OCI-LY7 (cell line): ENCODE measurements around the gene DYNLRB1.

Source experiments
- EZH2phosphoT487 ChIP-seq: fragments of 200-600 bp; sonication (generic); IDR thresholded peaks from 2 replicates; pipeline ENCODE4 v1.6.1; 2018; ENCODE audit warnings: low read depth, borderline replicate concordance, mild to moderate bottlenecking, mixed run types, antibody characterized with exemption, low read length, moderate library complexity, mixed read lengths
- TF ChIP-seq, protein P1 (sequence below): fragments of 200-600 bp; sonication (generic); conservative IDR thresholded peaks from 2 replicates; pipeline ENCODE4 v1.5.1; 2014; ENCODE audit warnings: mild to moderate bottlenecking, antibody characterized with exemption, low read length, moderate library complexity, mixed read lengths

DNA sequence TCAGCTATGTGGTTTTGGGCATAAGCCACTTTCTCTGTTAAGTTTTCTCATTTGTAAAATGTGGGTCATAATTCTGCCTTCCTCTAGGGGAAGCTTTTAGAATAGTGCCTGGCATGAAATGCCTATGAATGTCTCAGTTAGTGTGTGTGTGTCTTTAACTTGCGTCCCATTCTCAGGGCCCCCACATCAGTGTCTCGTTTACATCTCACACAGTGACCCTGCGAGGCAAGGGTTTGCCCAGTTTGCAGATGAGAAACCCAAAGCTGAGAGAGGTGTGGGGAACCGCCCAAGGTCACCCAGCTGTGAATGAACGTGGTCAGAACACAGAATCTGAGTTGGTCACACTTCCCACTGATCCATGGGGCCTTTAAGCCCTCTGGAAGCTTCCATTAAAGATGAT lies 14.1 kb downstream of the DYNLRB1 start:
- TF ChIP-seq, protein P1, sequence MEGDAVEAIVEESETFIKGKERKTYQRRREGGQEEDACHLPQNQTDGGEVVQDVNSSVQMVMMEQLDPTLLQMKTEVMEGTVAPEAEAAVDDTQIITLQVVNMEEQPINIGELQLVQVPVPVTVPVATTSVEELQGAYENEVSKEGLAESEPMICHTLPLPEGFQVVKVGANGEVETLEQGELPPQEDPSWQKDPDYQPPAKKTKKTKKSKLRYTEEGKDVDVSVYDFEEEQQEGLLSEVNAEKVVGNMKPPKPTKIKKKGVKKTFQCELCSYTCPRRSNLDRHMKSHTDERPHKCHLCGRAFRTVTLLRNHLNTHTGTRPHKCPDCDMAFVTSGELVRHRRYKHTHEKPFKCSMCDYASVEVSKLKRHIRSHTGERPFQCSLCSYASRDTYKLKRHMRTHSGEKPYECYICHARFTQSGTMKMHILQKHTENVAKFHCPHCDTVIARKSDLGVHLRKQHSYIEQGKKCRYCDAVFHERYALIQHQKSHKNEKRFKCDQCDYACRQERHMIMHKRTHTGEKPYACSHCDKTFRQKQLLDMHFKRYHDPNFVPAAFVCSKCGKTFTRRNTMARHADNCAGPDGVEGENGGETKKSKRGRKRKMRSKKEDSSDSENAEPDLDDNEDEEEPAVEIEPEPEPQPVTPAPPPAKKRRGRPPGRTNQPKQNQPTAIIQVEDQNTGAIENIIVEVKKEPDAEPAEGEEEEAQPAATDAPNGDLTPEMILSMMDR: no peak
- TF ChIP-seq EZH2phosphoT487: no peak
